Naive thymus-derived CD8-positive, alpha-beta T cell (primary cell): Measurements from ENCODE around the gene GCA. TPM values are rescaled to one million over a fixed set of nuclear protein-coding genes. Genes with fewer than 3 reads are reported as not detected.

ENCODE experiments used
- ATAC-seq, 2 donors: fragments of 150-1000 bp; cut with Tn5 transposase in 1 of 2; sonication (Bioruptor Pico), chemical (Tn5 transposase) in 1 of 2; 1 replicate in 1 of 2; 2 replicates in 1 of 2; pipeline ENCODE4 v1.10.0; 2021; ENCODE audit warnings: mild to moderate bottlenecking in 2 of 2, moderate library complexity in 2 of 2
- POLR2A ChIA-PET: fragments of 350-600 bp; sonication (Branson Sonifier 250); formaldehyde crosslinking; loops from one replicate; lab custom pipeline; 2021; ENCODE audit warnings: antibody characterized with exemption; lab: Charles Lee
- DNase-seq, 10 donors: peaks; one replicate each; pipeline versions ENCODE4 v3.0.0 to v3.0.0-alpha.2; 2020 to 2022
- H3K27ac Mint-ChIP-seq, 10 donors: one replicate each; pipeline ENCODE4 v1.8.0; 2020 to 2022; ENCODE audit warnings: mild to moderate bottlenecking in 10 of 10, mixed read lengths in 10 of 10, moderate library complexity in 4 of 10, inconsistent platforms in 1 of 10
- H3K27me3 Mint-ChIP-seq, 5 donors: one replicate each; pipeline ENCODE4 v1.8.0; 2021 to 2022; ENCODE audit warnings: mixed read lengths in 5 of 5
- H3K36me3 Mint-ChIP-seq, 3 donors: one replicate each; pipeline ENCODE4 v1.8.0; 2020 to 2022; ENCODE audit warnings: mixed read lengths in 3 of 3, mild to moderate bottlenecking in 2 of 3, inconsistent platforms in 1 of 3
- H3K4me1 Mint-ChIP-seq, 4 donors: one replicate each; pipeline ENCODE4 v1.8.0; 2021 to 2022; ENCODE audit warnings: mixed read lengths in 4 of 4
- H3K4me3 Mint-ChIP-seq, 10 donors: one replicate each; pipeline ENCODE4 v1.8.0; 2020 to 2022; ENCODE audit warnings: mild to moderate bottlenecking in 10 of 10, mixed read lengths in 10 of 10, moderate library complexity in 6 of 10, inconsistent platforms in 1 of 10
- H3K9me3 Mint-ChIP-seq, 9 donors: one replicate each; pipeline ENCODE4 v1.8.0; 2020 to 2022; ENCODE audit warnings: mixed read lengths in 9 of 9, mild to moderate bottlenecking in 3 of 9, inconsistent platforms in 1 of 9, moderate library complexity in 1 of 9
- polyA plus RNA-seq, 3 donors: library from polyadenylated mRNA; unstranded; fragments of 300-500 nt; fragmentation: Illumina TruSeq; gene quantifications; one replicate each; pipeline ENCODE4 v1.2.3, GENCODE V29; 2021
- total RNA-seq, 8 experiments: library from RNA in 2 of 8; stranded (reverse) in 2 of 8; gene quantifications; one replicate each; pipeline ENCODE4 v1.2.3 and lab custom pipeline; 2021 to 2026

Gene GCA
- total and polyA plus RNA-seq, 5 experiments from 2014 or later = 12.2 to 20.9 (median 17.5) TPM

- H3K4me3 Mint-ChIP-seq = no peak overlapping the region
- H3K27me3 Mint-ChIP-seq = peaks cover 0 to 4% (median 0%) of the 10 kb centered on the region in 5 donors
- no peak for DNase-seq
- H3K4me1 Mint-ChIP-seq = no peaks in the 10 kb centered on the region
- no peaks in the 10 kb centered on the region for H3K36me3 Mint-ChIP-seq
- POLR2A ChIA-PET = no interaction called here
- H3K27ac Mint-ChIP-seq = no peak overlapping the region
- ATAC-seq = no peak
- no peaks in the 10 kb centered on the region for H3K9me3 Mint-ChIP-seq
Measured at GRCh38 chr2:162337868-162338267, 6.1 kb upstream of the GCA start.

GRCh38 chr2:162340822-162341221 lies 3.1 kb upstream of the GCA start:
- Mint-ChIP-seq H3K27ac (no peak overlapping the region), H3K36me3 (no peaks in the 10 kb centered on the region), H3K27me3 (peaks cover 0 to 4% (median 0%) of the 10 kb centered on the region in 5 donors), H3K4me1 (peaks cover 9 to 20% (median 14%) of the 10 kb centered on the region in 4 donors), H3K9me3 (no peaks in the 10 kb centered on the region), H3K4me3 (no peak overlapping the region)
- POLR2A ChIA-PET = no interaction called here
- no peak for ATAC-seq
- DNase-seq = no peak

- H3K9me3 Mint-ChIP-seq = no peaks in the 10 kb centered on the region
- H3K36me3 Mint-ChIP-seq = no peaks in the 10 kb centered on the region
- POLR2A ChIA-PET = no interaction called here
- ATAC-seq = no peak
- DNase-seq = no peak
- peak overlapping the region in 1 of 10 donors; percentile 26 for H3K4me3 Mint-ChIP-seq
- no peak overlapping the region for H3K27ac Mint-ChIP-seq
- peaks cover 10 to 23% (median 15%) of the 10 kb centered on the region in 4 donors for H3K4me1 Mint-ChIP-seq
- peaks cover 0 to 4% (median 0%) of the 10 kb centered on the region in 5 donors for H3K27me3 Mint-ChIP-seq
Measured at GRCh38 chr2:162342321-162342720, 1.6 kb upstream of the GCA start.

- Mint-ChIP-seq H3K4me1 (peaks cover 10 to 23% (median 15%) of the 10 kb centered on the region in 4 donors), H3K9me3 (no peaks in the 10 kb centered on the region), H3K4me3 (peak overlapping the region in 7 of 10 donors; percentile 2 to 95 (median 33)), H3K36me3 (no peaks in the 10 kb centered on the region), H3K27ac (no peak overlapping the region), H3K27me3 (peaks cover 0 to 4% (median 0%) of the 10 kb centered on the region in 5 donors)
- no peak for DNase-seq
- POLR2A ChIA-PET = no interaction called here
- no peak for ATAC-seq
Measured at GRCh38 chr2:162342841-162343240, 1.1 kb upstream of the GCA start.

- no peaks in the 10 kb centered on the region for H3K36me3 Mint-ChIP-seq
- peak overlapping the region; percentile 9 to 96 (median 62) for H3K27ac Mint-ChIP-seq
- H3K9me3 Mint-ChIP-seq = no peaks in the 10 kb centered on the region
- POLR2A ChIA-PET = interaction anchor here (1.4 kb wide), 1 partner anchor 25 kb away, joined by 12 read pairs; the partner anchor contains the start of gene IFIH1
- ATAC-seq (no peak), DNase-seq (no peak)
- peaks cover 0 to 4% (median 0%) of the 10 kb centered on the region in 5 donors for H3K27me3 Mint-ChIP-seq
- H3K4me1 Mint-ChIP-seq = peaks cover 10 to 23% (median 15%) of the 10 kb centered on the region in 4 donors
- H3K4me3 Mint-ChIP-seq = peak overlapping the region; percentile 86 to 95 (median 93)
Measured at GRCh38 chr2:162343492-162343823, 474 bp upstream of the GCA start.

- Mint-ChIP-seq H3K36me3 (peaks cover 0 to 4% (median 3%) of the 10 kb centered on the region in 3 donors), H3K27me3 (peaks cover 0 to 4% (median 0%) of the 10 kb centered on the region in 5 donors), H3K27ac (peak overlapping the region in 8 of 10 donors; percentile 68 to 90 (median 82)), H3K9me3 (no peaks in the 10 kb centered on the region), H3K4me1 (peaks cover 13 to 23% (median 16%) of the 10 kb centered on the region in 4 donors), H3K4me3 (peak overlapping the region; percentile 86 to 95 (median 93))
- peak in 2 of 10 donors; percentile 5 to 16 for DNase-seq
- POLR2A ChIA-PET = interaction anchor here (1.4 kb wide), 1 partner anchor 26 kb away, joined by 12 read pairs; the partner anchor contains the start of gene IFIH1
- no peak for ATAC-seq
Measured at GRCh38 chr2:162344617-162344950, 652 bp downstream of the GCA start.

- Mint-ChIP-seq H3K27ac (no peak overlapping the region), H3K4me3 (no peak overlapping the region), H3K36me3 (peaks cover 0 to 6% (median 0%) of the 10 kb centered on the region in 3 donors), H3K9me3 (no peaks in the 10 kb centered on the region), H3K27me3 (no peaks in the 10 kb centered on the region), H3K4me1 (no peaks in the 10 kb centered on the region)
- no peak for ATAC-seq
- POLR2A ChIA-PET = no interaction called here
- DNase-seq = no peak
Measured at GRCh38 chr2:162365392-162365791, 21.5 kb downstream of the GCA start.

GRCh38 chr2:162368494-162368893 lies 24.6 kb downstream of the GCA start:
- DNase-seq (no peak), ATAC-seq (no peak)
- POLR2A ChIA-PET = no interaction called here
- Mint-ChIP-seq H3K9me3 (no peaks in the 10 kb centered on the region), H3K4me1 (no peaks in the 10 kb centered on the region), H3K36me3 (no peaks in the 10 kb centered on the region), H3K27ac (no peak overlapping the region), H3K4me3 (no peak overlapping the region), H3K27me3 (no peaks in the 10 kb centered on the region)

- Mint-ChIP-seq H3K36me3 (no peaks in the 10 kb centered on the region), H3K4me1 (no peaks in the 10 kb centered on the region), H3K27ac (no peak overlapping the region), H3K4me3 (no peak overlapping the region), H3K27me3 (no peaks in the 10 kb centered on the region), H3K9me3 (no peaks in the 10 kb centered on the region)
- POLR2A ChIA-PET = no interaction called here
- ATAC-seq (no peak), DNase-seq (no peak)
Measured at GRCh38 chr2:162369551-162369950, 25.6 kb downstream of the GCA start.

GRCh38 chr2:162370931-162371330 lies 27.0 kb downstream of the GCA start:
- Mint-ChIP-seq H3K9me3 (no peaks in the 10 kb centered on the region), H3K4me3 (no peak overlapping the region), H3K27me3 (peaks cover 0 to 5% (median 0%) of the 10 kb centered on the region in 5 donors), H3K36me3 (no peaks in the 10 kb centered on the region), H3K4me1 (no peaks in the 10 kb centered on the region), H3K27ac (no peak overlapping the region)
- POLR2A ChIA-PET = no interaction called here
- no peak for DNase-seq
- ATAC-seq = no peak

GRCh38 chr2:162372818-162373217 lies 28.9 kb downstream of the GCA start:
- no peak overlapping the region for H3K27ac Mint-ChIP-seq
- POLR2A ChIA-PET = no interaction called here
- no peaks in the 10 kb centered on the region for H3K36me3 Mint-ChIP-seq
- ATAC-seq (no peak), DNase-seq (no peak)
- H3K4me3 Mint-ChIP-seq = no peak overlapping the region
- no peaks in the 10 kb centered on the region for H3K4me1 Mint-ChIP-seq
- no peaks in the 10 kb centered on the region for H3K9me3 Mint-ChIP-seq
- peaks cover 6 to 24% (median 8%) of the 10 kb centered on the region in 5 donors for H3K27me3 Mint-ChIP-seq

- POLR2A ChIA-PET = no interaction called here
- peaks cover 9 to 67% (median 18%) of the 10 kb centered on the region in 5 donors for H3K27me3 Mint-ChIP-seq
Measured at GRCh38 chr2:162379719-162380580, 36.0 kb downstream of the GCA start.

GRCh38 chr2:162381851-162382250 lies 37.9 kb downstream of the GCA start:
- H3K27ac Mint-ChIP-seq = no peak overlapping the region
- ATAC-seq (no peak), DNase-seq (no peak)
- no peaks in the 10 kb centered on the region for H3K4me1 Mint-ChIP-seq
- H3K36me3 Mint-ChIP-seq = no peaks in the 10 kb centered on the region
- POLR2A ChIA-PET = no interaction called here
- peaks cover 9 to 54% (median 20%) of the 10 kb centered on the region in 5 donors for H3K27me3 Mint-ChIP-seq
- H3K4me3 Mint-ChIP-seq = no peak overlapping the region
- no peaks in the 10 kb centered on the region for H3K9me3 Mint-ChIP-seq

More at GRCh38 chr2:162379719-162380580, 36.0 kb downstream of the GCA start:
- no peaks in the 10 kb centered on the region for H3K36me3 Mint-ChIP-seq
- H3K4me3 Mint-ChIP-seq = peak overlapping the region in 8 of 10 donors; percentile 3 to 55 (median 36)
- no peaks in the 10 kb centered on the region for H3K9me3 Mint-ChIP-seq
- H3K4me1 Mint-ChIP-seq = no peaks in the 10 kb centered on the region
- H3K27ac Mint-ChIP-seq = peak overlapping the region in 1 of 10 donors; percentile 24
- no peak for ATAC-seq
- no peak for DNase-seq
